GM18867 (cell line): ENCODE data around the gene ATP5PB.

Experiments
- ATAC-seq: cut with Tn5 transposase; IDR thresholded peaks from one replicate; pipeline ENCODE4 v1.9.1; 2021; ENCODE audit warnings: mild to moderate bottlenecking, moderate library complexity; ENCODE audit not compliant: unreplicated experiment

Gene ATP5PB

GRCh38 chr1:111505641-111506119 is 56.4 kb downstream of the ATP5PB start:
- ATAC-seq: peak; percentile 62

GRCh38 chr1:111506561-111506960 is 57.3 kb downstream of the ATP5PB start:
- no peak for ATAC-seq

GRCh38 chr1:111507411-111508201 is 58.3 kb downstream of the ATP5PB start:
- ATAC-seq: peak; percentile 51

GRCh38 chr1:111509997-111510375 is 60.7 kb downstream of the ATP5PB start:
- ATAC-seq: no peak

- no peak for ATAC-seq
Measured at GRCh38 chr1:111511370-111511769, 62.1 kb downstream of the ATP5PB start.
